GM12878 (cell line): ENCODE data around the gene BCR. TPM values are rescaled to one million over a fixed set of nuclear protein-coding genes. Genes with fewer than 3 reads are reported as not detected.

Experiments
- ATAC-seq: fragments of 200-7000 bp; cut with Tn5 transposase; 3 replicates; pipeline ENCODE4 v1.9.1; 2020; ENCODE audit warnings: mild to moderate bottlenecking, moderate library complexity
- BruUV-seq: library from RNA; stranded (reverse); fragments of 400-500 nt; replicated peaks from 2 replicates; lab custom pipeline; 2021; lab: Mats Ljungman, UMichigan
- CTCF ChIA-PET: fragments of 300-600 bp; sonication (Branson Sonifier 250); formaldehyde crosslinking; extraction: SDS; loops from one replicate; lab custom pipeline; 2021; ENCODE audit warnings: inconsistent platforms; lab: Yijun Ruan, JAX
- POLR2A ChIA-PET: fragments of 350-600 bp; formaldehyde crosslinking; extraction: SDS; loops from one replicate; lab custom pipeline; 2021; ENCODE audit warnings: inconsistent platforms; lab: Charles Lee
- RAD21 ChIA-PET: fragments of 300-600 bp; sonication (Branson Sonifier 250); formaldehyde crosslinking; loops from one replicate; lab custom pipeline; 2023; ENCODE audit warnings: antibody characterized with exemption; ENCODE audit not compliant: unreplicated experiment; lab: Charles Lee
- SMC1A ChIA-PET: fragments of 300-600 bp; sonication (Branson Sonifier 250); formaldehyde crosslinking; loops from one replicate; lab custom pipeline; 2023; ENCODE audit not compliant: unreplicated experiment, uncharacterized antibody; lab: Charles Lee
- DNase-seq: peaks from one replicate; pipeline ENCODE4 v3.0.0-alpha.2; 2011; ENCODE audit warnings: low read depth, low spot score
- FAIRE-seq: peaks from 3 replicates; lab custom pipeline; 2011; peaks lifted over from hg19 to GRCh38; lab: Jason Lieb, UNC
- H2AFZ ChIP-seq: 2 replicates; pipeline ENCODE4 v1.6.0; 2011; ENCODE audit warnings: low read depth, low read length, control low read depth; ENCODE audit not compliant: control insufficient read depth
- H3K27ac ChIP-seq: 2 replicates; pipeline ENCODE4 v1.5.1; 2011; ENCODE audit warnings: control low read depth; ENCODE audit not compliant: control insufficient read depth, insufficient read depth
- H3K27me3 ChIP-seq, 2 experiments: replicated peaks in 1 of 2; 2 replicates each; pipeline versions ENCODE4 v1.6.0 to v1.6.1; 2011; ENCODE audit warnings: low read length in 1 of 2; ENCODE audit not compliant: control insufficient read depth in 2 of 2, insufficient read depth in 2 of 2
- H3K36me3 ChIP-seq, 2 experiments: 2 replicates each; pipeline ENCODE4 v1.5.1; 2011; ENCODE audit warnings: low read length in 1 of 2; ENCODE audit not compliant: control insufficient read depth in 2 of 2, insufficient read depth in 2 of 2
- H3K4me1 ChIP-seq: 2 replicates; pipeline ENCODE4 v1.6.1; 2011; ENCODE audit warnings: mild to moderate bottlenecking, low read length, moderate library complexity, mixed read lengths; ENCODE audit not compliant: control insufficient read depth, insufficient read depth
- H3K4me2 ChIP-seq: 2 replicates; pipeline ENCODE4 v1.6.0; 2011; ENCODE audit warnings: control low read depth; ENCODE audit not compliant: control insufficient read depth, insufficient read depth
- H3K4me3 ChIP-seq: fragments of 200-600 bp; sonication (generic); 2 replicates; pipeline ENCODE4 v1.5.1; 2016
- H3K79me2 ChIP-seq: 2 replicates; pipeline ENCODE4 v1.6.0; 2011; ENCODE audit warnings: low read length; ENCODE audit not compliant: control insufficient read depth, insufficient read depth
- H3K9ac ChIP-seq: 2 replicates; pipeline ENCODE4 v1.8.0; 2011; ENCODE audit warnings: low read length, control low read depth, mixed read lengths; ENCODE audit not compliant: control insufficient read depth, insufficient read depth
- H3K9me3 ChIP-seq: replicated peaks from 3 replicates; pipeline ENCODE4 v1.5.1; 2011; ENCODE audit warnings: mild to moderate bottlenecking, low read length; ENCODE audit not compliant: control insufficient read depth, insufficient read depth
- H4K20me1 ChIP-seq: 2 replicates; pipeline ENCODE4 v1.6.0; 2011; ENCODE audit not compliant: control insufficient read depth, insufficient read depth
- BCLAF1 ChIP-seq: fragments of 450-650 bp; IDR thresholded peaks from 2 replicates; pipeline ENCODE4 v1.6.1; 2017; ENCODE audit warnings: antibody characterized with exemption, mild to moderate bottlenecking, moderate library complexity
- BRCA1 ChIP-seq: IDR thresholded peaks from 2 replicates; pipeline ENCODE4 v1.6.1; 2011; ENCODE audit warnings: low read depth, low read length, improper control_type of control experiment
- CHD1 ChIP-seq: IDR thresholded peaks from 2 replicates; pipeline ENCODE4 v1.6.1; 2012; ENCODE audit warnings: low read depth, low read length, improper control_type of control experiment
- ELK1 ChIP-seq: IDR thresholded peaks from 2 replicates; pipeline ENCODE4 v1.6.1; 2012; ENCODE audit warnings: low read depth, low read length, improper control_type of control experiment
- HCFC1 ChIP-seq: fragments of 150-350 bp; IDR thresholded peaks from 2 replicates; pipeline ENCODE4 v1.6.1; 2014; ENCODE audit warnings: low read length
- MTA3 ChIP-seq: IDR thresholded peaks from 2 replicates; pipeline ENCODE4 v1.6.1; 2012; ENCODE audit warnings: low read length, inconsistent platforms, borderline replicate concordance
- NRF1 ChIP-seq: conservative IDR thresholded peaks from 2 replicates; pipeline ENCODE4 v1.6.1; 2011; ENCODE audit warnings: mild to moderate bottlenecking, low read depth, low read length, improper control_type of control experiment
- POLR2AphosphoS2 ChIP-seq: IDR thresholded peaks from 2 replicates; pipeline ENCODE4 v1.6.1; 2011; ENCODE audit warnings: low read depth, mild to moderate bottlenecking, low read length, improper control_type of control experiment, moderate library complexity
- SMAD5 ChIP-seq: IDR thresholded peaks from 2 replicates; pipeline ENCODE4 v1.6.1; 2016; ENCODE audit warnings: antibody characterized with exemption, low read depth
- TCF3 ChIP-seq: IDR thresholded peaks from 2 replicates; pipeline ENCODE4 v1.6.1; 2012; ENCODE audit warnings: low read depth, mild to moderate bottlenecking, low read length, borderline replicate concordance; ENCODE audit not compliant: insufficient read depth
- ZNF217 ChIP-seq: fragments of 450-650 bp; IDR thresholded peaks from 2 replicates; pipeline ENCODE4 v1.6.1; 2017; ENCODE audit warnings: antibody characterized with exemption, mild to moderate bottlenecking
- WGBS: methylation state at CpG from one replicate; pipeline ENCODE4 v1.1.6; 2016; ENCODE audit warnings: low lambda C conversion rate; ENCODE audit not compliant: insufficient replicate concordance, insufficient coverage; ENCODE audit errors: missing lambda C conversion rate; 5-methylcytosine and 5-hydroxymethylcytosine counted together
- in situ Hi-C: fragments of 300-500 bp; cut with MboI; formaldehyde crosslinking; loops from 9 replicates; pipeline ENCODE4 v1.14.3; 2018; ENCODE audit warnings: mixed read lengths
- intact Hi-C: fragments of 100-400 bp; cut with micrococcal nuclease; formaldehyde crosslinking; loops from one replicate; pipeline ENCODE4 v1.14.2; 2022; ENCODE audit not compliant: unreplicated experiment
- polyA plus RNA-seq, 11 experiments: library from polyadenylated mRNA; depleted of rRNA in 4 of 11; unstranded in 6 of 11; stranded (reverse) in 5 of 11; fragments of >200 nt; fragmentation: Nextera tagmentation in 4 of 11; fragmentation: Illumina TruSeq in 1 of 11; extraction: Ambion mirVana in 4 of 11; extraction: Trizol in 1 of 11; gene quantifications; 1 replicate in 1 of 11; 2 replicates in 10 of 11; pipeline versions ENCODE4 v1.2.1 to v1.2.3, GENCODE V29; 2011 to 2016; ENCODE audit warnings: inconsistent platforms in 2 of 11, missing spikeins in 2 of 11, low read depth in 1 of 11
- total RNA-seq, 4 experiments: library from RNA; depleted of rRNA in 3 of 4; stranded (reverse); fragments of >200 nt in 3 of 4; fragmentation: Illumina TruSeq in 1 of 4; extraction: Trizol in 1 of 4; gene quantifications; 2 replicates each; pipeline versions ENCODE4 v1.2.1 to v1.2.3, GENCODE V29; 2013 to 2021

Gene BCR
- total and polyA plus RNA-seq, 10 of the 15 experiments (the other 5 are each of a cell fraction or from before 2014, with no cell fraction given), result 1.7 to 64.7 (median 18.4) TPM

- Histone ChIP-seq H3K79me2 (no peaks in the 10 kb centered on the region), H3K27me3 (no peaks in the 10 kb centered on the region), H3K9ac (no peak overlapping the region), H3K36me3 (no peaks in the 10 kb centered on the region), H2AFZ (no peak overlapping the region), H3K4me1 (no peaks in the 10 kb centered on the region), H3K4me2 (no peak overlapping the region), H3K4me3 (no peak overlapping the region), H3K27ac (no peak overlapping the region), H4K20me1 (no peaks in the 10 kb centered on the region), H3K9me3 (no peaks in the 10 kb centered on the region)
- ChIA-PET SMC1A (interaction anchor here (1.0 to 1.2 kb wide), 2 partner anchors 118 to 205 kb away, joined by 3 to 4 read pairs; no protein-coding TSS in a partner anchor), POLR2A (no interaction called here), CTCF (interaction anchor here (0.8 to 1.6 kb wide), 7 partner anchors 9 to 205 kb away, joined by 3 to 5 read pairs (median 4); no protein-coding TSS in a partner anchor), RAD21 (no interaction called here)
- in situ Hi-C loops (no loop called here), intact Hi-C loops (no loop called here)
- no peak for TF ChIP-seq ELK1
- TF ChIP-seq CHD1, result no peak
- no peak for TF ChIP-seq POLR2AphosphoS2
- no peak for TF ChIP-seq MTA3
- TF ChIP-seq TCF3, result no peak
- no peak for TF ChIP-seq BRCA1
- TF ChIP-seq SMAD5, result no peak
- TF ChIP-seq ZNF217, result no peak
- no peak for TF ChIP-seq BCLAF1
- no peak for TF ChIP-seq NRF1
- TF ChIP-seq HCFC1, result no peak
- no peak for FAIRE-seq
- ATAC-seq, result no peak
- no TSS peak for BruUV-seq
- DNase-seq, result no peak
- WGBS, result 26% methylated on average over 11 of the region's 11 CpGs
These were observed 16.2 kb upstream of the BCR start for GRCh38 chr22:23164091-23164490.
